BJ (cell line): ENCODE results near the gene VSIG2. TPM values are rescaled to one million over a fixed set of nuclear protein-coding genes. Genes with fewer than 3 reads are reported as not detected.

Experiments
- CTCF ChIA-PET: fragments of 350-600 bp; formaldehyde crosslinking; extraction: SDS; loops from one replicate; lab custom pipeline; 2021; ENCODE audit warnings: antibody characterized with exemption, inconsistent platforms; lab: Yijun Ruan, JAX
- POLR2A ChIA-PET: fragments of 300-600 bp; sonication (Branson Sonifier 250); formaldehyde crosslinking; extraction: SDS; loops from one replicate; lab custom pipeline; 2021; ENCODE audit warnings: antibody characterized with exemption; lab: Charles Lee
- DNase-seq: peaks from one replicate; pipeline ENCODE4 v3.0.0-alpha.2; 2011; ENCODE audit warnings: low read depth
- H3K27me3 ChIP-seq: 2 replicates; pipeline ENCODE4 v1.6.0; 2011; ENCODE audit warnings: low read length; ENCODE audit not compliant: control insufficient read depth, insufficient read depth
- H3K36me3 ChIP-seq: 2 replicates; pipeline ENCODE4 v1.5.1; 2011; ENCODE audit warnings: low read length; ENCODE audit not compliant: control insufficient read depth, insufficient read depth
- H3K4me3 ChIP-seq: 2 replicates; pipeline ENCODE4 v1.5.1; 2011; ENCODE audit warnings: low read depth, mild to moderate bottlenecking, control low read depth, low read length
- CTCF ChIP-seq: IDR thresholded peaks from 2 replicates; pipeline ENCODE4 v1.5.1; 2011; ENCODE audit warnings: low read depth, mild to moderate bottlenecking, control low read depth, inconsistent platforms, low read length, moderate library complexity; ENCODE audit not compliant: insufficient read depth
- polyA plus RNA-seq: library from polyadenylated mRNA; depleted of rRNA; stranded (reverse); fragments of >200 nt; gene quantifications from 2 replicates; pipeline ENCODE4 v1.2.3, GENCODE V29; 2011

Gene VSIG2
- polyA plus RNA-seq, 1 experiment = not detected

GRCh38 chr11:124717786-124718651 is 34.0 kb downstream of the VSIG2 start:
- ChIA-PET CTCF (no interaction called here), POLR2A (no interaction called here)
- Histone ChIP-seq H3K36me3 (no peaks in the 10 kb centered on the region), H3K27me3 (peaks cover 40% of the 10 kb centered on the region), H3K4me3 (peak overlapping the region; percentile 36)
- no peak for DNase-seq
- TF ChIP-seq CTCF = no peak

DNA sequence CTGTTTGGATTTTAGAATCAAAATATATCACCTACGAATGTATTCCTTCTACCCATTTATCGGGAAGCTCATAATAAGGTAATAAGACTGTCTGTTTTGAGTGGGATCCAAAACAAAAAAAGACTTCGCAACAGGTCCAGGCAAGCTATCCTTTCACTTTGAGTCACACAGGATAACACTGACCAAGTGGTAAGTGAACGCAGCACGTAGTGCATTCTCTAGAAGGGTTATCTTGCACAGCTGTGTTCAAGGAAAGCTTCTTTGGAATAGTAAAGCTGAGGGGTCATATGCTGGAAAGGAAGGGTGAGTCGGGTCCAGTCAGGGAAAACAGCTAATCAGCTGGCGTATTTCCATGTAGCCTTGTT is 34.7 kb downstream of the VSIG2 start:
- CTCF ChIA-PET = no interaction called here
- Histone ChIP-seq H3K36me3 (no peaks in the 10 kb centered on the region), H3K27me3 (peaks cover 39% of the 10 kb centered on the region), H3K4me3 (no peak overlapping the region)
- DNase-seq = no peak
- TF ChIP-seq CTCF = no peak
- POLR2A ChIA-PET = no interaction called here

- Histone ChIP-seq H3K36me3 (no peaks in the 10 kb centered on the region), H3K4me3 (no peak overlapping the region), H3K27me3 (peaks cover 35% of the 10 kb centered on the region)
- CTCF ChIA-PET = no interaction called here
- TF ChIP-seq CTCF = no peak
- DNase-seq = no peak
- POLR2A ChIA-PET = no interaction called here
Observed at GRCh38 chr11:124716591-124716990, 35.5 kb downstream of the VSIG2 start.

- TF ChIP-seq CTCF = no peak
- no peak for DNase-seq
- Histone ChIP-seq H3K27me3 (peaks cover 8% of the 10 kb centered on the region), H3K4me3 (no peak overlapping the region), H3K36me3 (no peaks in the 10 kb centered on the region)
- ChIA-PET POLR2A (no interaction called here), CTCF (no interaction called here)
Observed at GRCh38 chr11:124712392-124712791, 39.7 kb downstream of the VSIG2 start.

DNA sequence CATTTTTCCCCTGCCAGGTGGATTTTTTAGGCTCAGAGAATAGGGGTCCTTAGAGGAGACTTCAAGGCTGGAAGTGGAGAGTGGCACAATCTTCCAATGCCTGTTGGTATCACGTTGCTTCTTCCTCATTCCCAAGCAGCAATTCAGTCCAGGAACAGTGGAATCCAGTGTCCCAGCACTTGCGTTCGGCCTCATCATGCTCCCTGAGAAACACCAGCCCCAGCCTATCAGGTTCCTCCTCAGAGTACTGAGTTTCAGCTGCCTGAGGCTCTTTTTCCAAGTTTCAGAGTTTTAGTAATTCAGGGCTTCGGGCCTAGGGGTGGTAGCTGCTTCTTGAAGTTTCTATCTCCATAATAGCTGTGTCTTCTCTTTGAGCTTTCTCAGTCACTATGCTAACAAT is 44.2 kb downstream of the VSIG2 start:
- TF ChIP-seq CTCF = no peak
- ChIA-PET POLR2A (no interaction called here), CTCF (interaction anchor here (0.7 to 1.2 kb wide), 4 partner anchors 9 to 124 kb away, joined by 3 read pairs; no protein-coding TSS in a partner anchor)

More for the DNA sequence above, 44.2 kb downstream of the VSIG2 start:
- H3K36me3 ChIP-seq = no peaks in the 10 kb centered on the region
- no peak overlapping the region for H3K4me3 ChIP-seq
- H3K27me3 ChIP-seq = peaks cover 5% of the 10 kb centered on the region
- no peak for DNase-seq
